ENCODE results near the gene ARPC4. TPM values are rescaled to one million over a fixed set of nuclear protein-coding genes. Genes with fewer than 3 reads are reported as not detected.

ARPC4 gene
- total and polyA plus RNA-seq, 10 of the 15 experiments (the other 5 are each of a cell fraction or from before 2014, with no cell fraction given): 42.0 to 354 (median 268) TPM

DNA sequence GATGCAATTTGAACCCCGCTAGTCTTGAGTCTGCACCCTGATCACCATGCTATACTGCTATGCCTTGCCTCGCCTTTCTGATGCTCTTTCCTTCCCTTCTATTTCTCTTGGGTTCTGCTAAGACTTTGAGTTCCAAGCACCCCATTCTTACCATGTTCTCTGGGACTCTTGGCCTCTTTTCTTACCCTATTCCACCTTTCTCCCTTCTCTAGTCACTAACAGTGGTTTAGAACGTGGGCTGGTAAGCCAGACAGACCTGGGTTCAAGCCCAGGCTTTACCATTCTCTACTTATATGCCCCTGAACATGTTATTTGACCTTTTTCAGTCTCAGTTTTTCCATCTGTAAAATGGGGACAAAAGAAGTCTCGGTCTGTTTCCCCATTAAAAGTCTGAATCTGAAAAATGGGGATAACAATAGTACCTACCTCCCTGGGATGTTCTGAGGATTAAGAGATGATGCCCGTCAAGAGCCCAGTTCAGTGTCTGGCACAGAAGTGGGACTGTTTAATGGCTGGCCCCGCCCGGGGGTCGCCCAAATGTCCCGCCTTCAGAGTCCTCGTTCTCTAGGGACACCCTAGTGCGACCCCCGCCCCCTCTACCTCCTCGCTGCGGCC, 985 bp upstream of the ARPC4 start (continued):
- TF ChIP-seq, protein P1, sequence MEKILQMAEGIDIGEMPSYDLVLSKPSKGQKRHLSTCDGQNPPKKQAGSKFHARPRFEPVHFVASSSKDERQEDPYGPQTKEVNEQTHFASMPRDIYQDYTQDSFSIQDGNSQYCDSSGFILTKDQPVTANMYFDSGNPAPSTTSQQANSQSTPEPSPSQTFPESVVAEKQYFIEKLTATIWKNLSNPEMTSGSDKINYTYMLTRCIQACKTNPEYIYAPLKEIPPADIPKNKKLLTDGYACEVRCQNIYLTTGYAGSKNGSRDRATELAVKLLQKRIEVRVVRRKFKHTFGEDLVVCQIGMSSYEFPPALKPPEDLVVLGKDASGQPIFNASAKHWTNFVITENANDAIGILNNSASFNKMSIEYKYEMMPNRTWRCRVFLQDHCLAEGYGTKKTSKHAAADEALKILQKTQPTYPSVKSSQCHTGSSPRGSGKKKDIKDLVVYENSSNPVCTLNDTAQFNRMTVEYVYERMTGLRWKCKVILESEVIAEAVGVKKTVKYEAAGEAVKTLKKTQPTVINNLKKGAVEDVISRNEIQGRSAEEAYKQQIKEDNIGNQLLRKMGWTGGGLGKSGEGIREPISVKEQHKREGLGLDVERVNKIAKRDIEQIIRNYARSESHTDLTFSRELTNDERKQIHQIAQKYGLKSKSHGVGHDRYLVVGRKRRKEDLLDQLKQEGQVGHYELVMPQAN (conservative IDR thresholded peaks at IDR 0.05): 0 out of 2 replicates have a peak, but pooled peaks have one; percentile 84
- TF ChIP-seq NR2C2 (IDR thresholded peaks at IDR 0.05; ENCODE audit: borderline replicate concordance, control insufficient read depth, insufficient read length, low read depth) (no peak), NFIC (IDR thresholded peaks at IDR 0.05; ENCODE audit: low read depth, low read length) (peak; percentile 10; the same call in 1 of the 2 replicates), JUNB (IDR thresholded peaks at IDR 0.05) (no peak), ZNF217 (IDR thresholded peaks at IDR 0.05) (peak; percentile 51; the same call in 1 of the 2 replicates), NR2F1 (conservative IDR thresholded peaks at IDR 0.05) (peak; percentile 38), NFXL1 (IDR thresholded peaks at IDR 0.05; ENCODE audit: borderline replicate concordance) (no peak), PML (IDR thresholded peaks at IDR 0.05; ENCODE audit: low read length) (peak; percentile 84), SMAD1 (IDR thresholded peaks at IDR 0.05; ENCODE audit: low read depth, partially characterized antibody) (peak; percentile 56), HDAC2 (IDR thresholded peaks at IDR 0.05) (0 out of 2 replicates have a peak, but pooled peaks have one; percentile 50), EP300 (IDR thresholded peaks at IDR 0.05; ENCODE audit: borderline replicate concordance in 1 of 2, control insufficient read depth in 1 of 2, low read depth in 2 of 2, low read length in 2 of 2) (0 out of 4 replicates have a peak, but pooled peaks of 1 of the 2 experiments have one; percentile 23), BACH1 (IDR thresholded peaks at IDR 0.05; ENCODE audit: borderline replicate concordance) (no peak), CBFB (IDR thresholded peaks at IDR 0.05; ENCODE audit: low read depth) (peak; percentile 16; the same call in 1 of the 2 replicates), RB1 (IDR thresholded peaks at IDR 0.05; ENCODE audit: borderline replicate concordance) (peak; percentile 35; the same call in 1 of the 2 replicates), GATAD2B (conservative IDR thresholded peaks at IDR 0.05; ENCODE audit: low read depth) (peak; percentile 72; the same call in 1 of the 2 replicates)
- TF ChIP-seq, protein P2, sequence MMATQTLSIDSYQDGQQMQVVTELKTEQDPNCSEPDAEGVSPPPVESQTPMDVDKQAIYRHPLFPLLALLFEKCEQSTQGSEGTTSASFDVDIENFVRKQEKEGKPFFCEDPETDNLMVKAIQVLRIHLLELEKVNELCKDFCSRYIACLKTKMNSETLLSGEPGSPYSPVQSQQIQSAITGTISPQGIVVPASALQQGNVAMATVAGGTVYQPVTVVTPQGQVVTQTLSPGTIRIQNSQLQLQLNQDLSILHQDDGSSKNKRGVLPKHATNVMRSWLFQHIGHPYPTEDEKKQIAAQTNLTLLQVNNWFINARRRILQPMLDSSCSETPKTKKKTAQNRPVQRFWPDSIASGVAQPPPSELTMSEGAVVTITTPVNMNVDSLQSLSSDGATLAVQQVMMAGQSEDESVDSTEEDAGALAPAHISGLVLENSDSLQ (IDR thresholded peaks at IDR 0.05): no peak
- TF ChIP-seq, protein P3, sequence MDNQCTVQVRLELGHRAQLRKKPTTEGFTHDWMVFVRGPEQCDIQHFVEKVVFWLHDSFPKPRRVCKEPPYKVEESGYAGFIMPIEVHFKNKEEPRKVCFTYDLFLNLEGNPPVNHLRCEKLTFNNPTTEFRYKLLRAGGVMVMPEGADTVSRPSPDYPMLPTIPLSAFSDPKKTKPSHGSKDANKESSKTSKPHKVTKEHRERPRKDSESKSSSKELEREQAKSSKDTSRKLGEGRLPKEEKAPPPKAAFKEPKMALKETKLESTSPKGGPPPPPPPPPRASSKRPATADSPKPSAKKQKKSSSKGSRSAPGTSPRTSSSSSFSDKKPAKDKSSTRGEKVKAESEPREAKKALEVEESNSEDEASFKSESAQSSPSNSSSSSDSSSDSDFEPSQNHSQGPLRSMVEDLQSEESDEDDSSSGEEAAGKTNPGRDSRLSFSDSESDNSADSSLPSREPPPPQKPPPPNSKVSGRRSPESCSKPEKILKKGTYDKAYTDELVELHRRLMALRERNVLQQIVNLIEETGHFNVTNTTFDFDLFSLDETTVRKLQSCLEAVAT (IDR thresholded peaks at IDR 0.05): 0 out of 2 replicates have a peak, but pooled peaks have one; percentile 16
- TF ChIP-seq, protein P4, sequence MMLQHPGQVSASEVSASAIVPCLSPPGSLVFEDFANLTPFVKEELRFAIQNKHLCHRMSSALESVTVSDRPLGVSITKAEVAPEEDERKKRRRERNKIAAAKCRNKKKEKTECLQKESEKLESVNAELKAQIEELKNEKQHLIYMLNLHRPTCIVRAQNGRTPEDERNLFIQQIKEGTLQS (IDR thresholded peaks at IDR 0.05; ENCODE audit: borderline replicate concordance, extremely low read depth, low read depth, low read length): no peak
- TF ChIP-seq, protein P5, sequence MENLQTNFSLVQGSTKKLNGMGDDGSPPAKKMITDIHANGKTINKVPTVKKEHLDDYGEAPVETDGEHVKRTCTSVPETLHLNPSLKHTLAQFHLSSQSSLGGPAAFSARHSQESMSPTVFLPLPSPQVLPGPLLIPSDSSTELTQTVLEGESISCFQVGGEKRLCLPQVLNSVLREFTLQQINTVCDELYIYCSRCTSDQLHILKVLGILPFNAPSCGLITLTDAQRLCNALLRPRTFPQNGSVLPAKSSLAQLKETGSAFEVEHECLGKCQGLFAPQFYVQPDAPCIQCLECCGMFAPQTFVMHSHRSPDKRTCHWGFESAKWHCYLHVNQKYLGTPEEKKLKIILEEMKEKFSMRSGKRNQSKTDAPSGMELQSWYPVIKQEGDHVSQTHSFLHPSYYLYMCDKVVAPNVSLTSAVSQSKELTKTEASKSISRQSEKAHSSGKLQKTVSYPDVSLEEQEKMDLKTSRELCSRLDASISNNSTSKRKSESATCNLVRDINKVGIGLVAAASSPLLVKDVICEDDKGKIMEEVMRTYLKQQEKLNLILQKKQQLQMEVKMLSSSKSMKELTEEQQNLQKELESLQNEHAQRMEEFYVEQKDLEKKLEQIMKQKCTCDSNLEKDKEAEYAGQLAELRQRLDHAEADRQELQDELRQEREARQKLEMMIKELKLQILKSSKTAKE (IDR thresholded peaks at IDR 0.05; ENCODE audit: low read depth, poor library complexity, severe bottlenecking): peak; percentile 14
